ENCODE measurements around the gene ITPRID2.

ITPRID2 gene

GRCh38 chr2:181891258-181891965, at the start of gene ITPRID2:
Gene ITPRID2 (plus strand): TSS chr2:181891730. CDS start chr2:181892067, 337 bp downstream.
- peak; percentile 66 for DNase-seq

- DNase-seq = no peak
These were observed 46.8 kb upstream of the ITPRID2 start for GRCh38 chr2:181844551-181845290.

GRCh38 chr2:181846399-181847197, 44.9 kb upstream of the ITPRID2 start:
- no peak for DNase-seq

GRCh38 chr2:181847198-181847556, 44.4 kb upstream of the ITPRID2 start:
- DNase-seq = no peak

GRCh38 chr2:181847702-181848101, 43.8 kb upstream of the ITPRID2 start:
- no peak for DNase-seq

GRCh38 chr2:181848261-181848886, 43.2 kb upstream of the ITPRID2 start:
- DNase-seq = no peak

GRCh38 chr2:181849601-181850000, 41.9 kb upstream of the ITPRID2 start:
- no peak for DNase-seq

GRCh38 chr2:181850936-181851560, 40.5 kb upstream of the ITPRID2 start:
- DNase-seq = no peak

- no peak for DNase-seq
These were observed 39.8 kb upstream of the ITPRID2 start for GRCh38 chr2:181851726-181852125.

- DNase-seq = no peak
These were observed 37.8 kb upstream of the ITPRID2 start for GRCh38 chr2:181853696-181854095.

GRCh38 chr2:181857483-181857882, 34.0 kb upstream of the ITPRID2 start:
- no peak for DNase-seq

- DNase-seq = no peak
These were observed 32.9 kb upstream of the ITPRID2 start for GRCh38 chr2:181858600-181858999.

GRCh38 chr2:181859123-181859522, 32.4 kb upstream of the ITPRID2 start:
- DNase-seq = no peak

- DNase-seq = no peak
These were observed 31.7 kb upstream of the ITPRID2 start for GRCh38 chr2:181859803-181860202.

- DNase-seq = no peak
These were observed 30.2 kb upstream of the ITPRID2 start for GRCh38 chr2:181861379-181861778.

- DNase-seq = no peak
These were observed 28.8 kb upstream of the ITPRID2 start for GRCh38 chr2:181862583-181863281.

- DNase-seq = no peak
These were observed 19.4 kb upstream of the ITPRID2 start for GRCh38 chr2:181872178-181872577.

GRCh38 chr2:181876614-181877063, 14.9 kb upstream of the ITPRID2 start:
- DNase-seq = no peak

GRCh38 chr2:181877181-181877664, 14.3 kb upstream of the ITPRID2 start:
- DNase-seq = no peak

GRCh38 chr2:181878448-181878847, 13.1 kb upstream of the ITPRID2 start:
- no peak for DNase-seq

GRCh38 chr2:181879295-181879694, 12.2 kb upstream of the ITPRID2 start:
- DNase-seq = no peak

Data from CD4-positive, alpha-beta T cell treated with Interleukin-10 for 1 hour (primary cell).